GM12872 (cell line): ENCODE data around the gene MEOX1.

Experiments
- TF ChIP-seq, protein P1 (sequence below): IDR thresholded peaks from 3 replicates; pipeline ENCODE4 v1.5.1; 2011; ENCODE audit warnings: low read depth, mild to moderate bottlenecking, low read length, moderate library complexity; ENCODE audit not compliant: insufficient read depth

The MEOX1 gene

DNA sequence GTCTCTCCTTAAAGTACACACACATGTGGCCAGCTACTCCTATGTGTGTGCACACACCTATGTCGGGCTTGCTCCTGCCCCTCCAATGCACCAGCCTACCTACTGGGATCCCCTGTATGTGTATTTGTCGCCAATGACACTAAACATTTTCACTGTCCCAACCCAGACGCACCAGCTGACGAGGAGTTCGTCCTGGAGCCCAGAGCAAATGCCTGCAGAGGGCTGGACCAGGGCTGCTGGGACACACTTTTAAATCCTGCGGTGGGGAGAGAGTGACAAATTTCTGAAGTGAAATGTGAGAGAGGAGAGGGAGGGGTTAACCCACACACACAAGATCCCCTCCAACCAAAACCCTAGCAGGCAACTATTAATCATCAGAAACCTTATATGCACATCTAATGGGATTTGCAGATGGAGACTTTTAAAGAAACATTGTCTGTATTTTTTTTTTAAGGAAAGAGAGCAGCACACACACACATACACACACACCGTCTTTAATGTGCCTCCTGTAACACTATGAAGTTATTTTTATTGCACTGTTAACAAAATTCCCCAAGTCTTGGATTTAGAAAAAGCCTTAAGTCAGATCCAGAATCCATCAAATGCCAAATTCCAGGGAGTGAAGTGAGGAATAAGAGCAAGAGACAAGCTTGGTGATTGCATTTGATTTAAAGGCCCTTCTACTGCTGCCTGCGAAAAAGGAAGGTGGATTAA lies at the start of gene MEOX1:
MEOX1 (minus strand) TSS at position 224 of the 714 bp plus-strand sequence. CDS start 388 bp downstream, outside the sequence.
- TF ChIP-seq, protein P1, sequence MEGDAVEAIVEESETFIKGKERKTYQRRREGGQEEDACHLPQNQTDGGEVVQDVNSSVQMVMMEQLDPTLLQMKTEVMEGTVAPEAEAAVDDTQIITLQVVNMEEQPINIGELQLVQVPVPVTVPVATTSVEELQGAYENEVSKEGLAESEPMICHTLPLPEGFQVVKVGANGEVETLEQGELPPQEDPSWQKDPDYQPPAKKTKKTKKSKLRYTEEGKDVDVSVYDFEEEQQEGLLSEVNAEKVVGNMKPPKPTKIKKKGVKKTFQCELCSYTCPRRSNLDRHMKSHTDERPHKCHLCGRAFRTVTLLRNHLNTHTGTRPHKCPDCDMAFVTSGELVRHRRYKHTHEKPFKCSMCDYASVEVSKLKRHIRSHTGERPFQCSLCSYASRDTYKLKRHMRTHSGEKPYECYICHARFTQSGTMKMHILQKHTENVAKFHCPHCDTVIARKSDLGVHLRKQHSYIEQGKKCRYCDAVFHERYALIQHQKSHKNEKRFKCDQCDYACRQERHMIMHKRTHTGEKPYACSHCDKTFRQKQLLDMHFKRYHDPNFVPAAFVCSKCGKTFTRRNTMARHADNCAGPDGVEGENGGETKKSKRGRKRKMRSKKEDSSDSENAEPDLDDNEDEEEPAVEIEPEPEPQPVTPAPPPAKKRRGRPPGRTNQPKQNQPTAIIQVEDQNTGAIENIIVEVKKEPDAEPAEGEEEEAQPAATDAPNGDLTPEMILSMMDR: no peak

DNA sequence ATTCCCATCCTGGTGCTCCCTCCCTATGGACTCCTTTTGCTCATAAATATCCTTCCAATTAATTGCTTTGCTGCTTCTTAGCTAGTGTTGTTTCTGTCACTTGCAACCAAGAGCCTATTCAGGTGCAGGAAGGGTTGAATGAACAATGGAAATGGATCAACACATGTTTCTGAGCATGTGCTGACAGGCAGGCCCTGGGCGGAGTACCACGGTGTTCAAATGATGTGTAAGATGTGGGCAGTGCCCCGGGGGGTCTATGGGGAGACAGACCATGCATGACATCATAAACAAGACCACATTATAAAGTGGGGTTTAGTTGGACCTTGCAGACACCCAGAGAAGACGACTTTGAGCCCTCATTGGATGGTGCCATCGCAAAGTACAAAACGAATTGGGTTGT lies 48.4 kb upstream of the MEOX1 start:
- TF ChIP-seq, protein P1: no peak

DNA sequence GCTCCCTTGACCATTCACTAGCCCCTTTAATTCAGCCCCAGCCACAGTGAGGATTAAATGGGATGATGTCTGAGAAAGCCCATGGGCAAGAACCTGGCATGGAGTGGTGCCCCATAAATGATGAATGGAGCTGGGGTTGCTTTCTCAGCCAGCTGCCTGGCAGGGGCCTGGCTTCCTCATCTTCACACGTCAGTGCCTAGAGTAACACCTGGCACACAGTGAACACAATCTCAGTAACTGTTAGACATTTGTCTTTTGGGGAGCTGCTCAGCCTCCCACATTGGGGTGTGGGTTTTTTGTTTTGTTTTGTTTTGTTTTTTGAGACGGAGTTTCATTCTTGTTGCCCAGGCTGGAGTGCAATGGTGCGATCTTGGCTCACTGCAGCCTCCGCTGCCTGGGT lies 47.5 kb upstream of the MEOX1 start:
- TF ChIP-seq, protein P1: no peak

DNA sequence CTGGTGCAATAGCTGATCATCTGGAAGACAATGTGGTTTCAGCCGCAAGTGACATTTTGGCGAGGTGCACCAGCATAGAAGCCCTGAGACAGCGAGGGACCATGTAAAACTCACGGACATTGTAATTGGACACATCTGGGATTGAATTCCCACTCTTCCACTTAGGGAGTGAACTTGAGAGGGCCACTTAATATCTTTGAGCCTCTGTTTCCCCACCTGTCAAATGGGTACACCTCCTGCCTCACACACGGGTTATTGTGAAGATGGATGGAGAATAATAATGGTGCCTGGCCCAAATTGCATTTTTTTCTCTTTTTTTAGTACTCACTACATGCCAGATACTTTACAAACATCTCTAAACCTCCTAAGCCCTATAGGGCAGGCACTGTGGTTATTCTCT lies 45.5 kb upstream of the MEOX1 start:
- TF ChIP-seq, protein P1: no peak

DNA sequence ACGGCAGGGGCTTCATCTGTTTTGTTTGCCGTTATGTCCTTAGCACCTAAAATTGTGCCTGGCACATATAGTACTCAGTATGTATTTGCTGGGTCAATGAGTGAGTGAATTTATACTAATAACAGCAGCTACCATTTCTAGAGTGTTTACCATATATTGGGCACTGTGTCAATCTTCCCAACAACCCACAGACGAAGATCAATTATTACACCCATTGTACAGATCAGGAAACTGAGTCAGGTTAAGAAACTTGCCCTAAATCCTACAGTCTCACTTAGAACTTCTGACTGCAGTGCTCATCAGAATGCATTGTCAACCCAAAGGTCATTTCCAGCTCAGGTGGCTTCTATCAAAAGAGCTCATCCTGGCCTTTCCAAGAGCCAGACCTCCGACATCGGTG lies 44.5 kb upstream of the MEOX1 start:
- TF ChIP-seq, protein P1: no peak

DNA sequence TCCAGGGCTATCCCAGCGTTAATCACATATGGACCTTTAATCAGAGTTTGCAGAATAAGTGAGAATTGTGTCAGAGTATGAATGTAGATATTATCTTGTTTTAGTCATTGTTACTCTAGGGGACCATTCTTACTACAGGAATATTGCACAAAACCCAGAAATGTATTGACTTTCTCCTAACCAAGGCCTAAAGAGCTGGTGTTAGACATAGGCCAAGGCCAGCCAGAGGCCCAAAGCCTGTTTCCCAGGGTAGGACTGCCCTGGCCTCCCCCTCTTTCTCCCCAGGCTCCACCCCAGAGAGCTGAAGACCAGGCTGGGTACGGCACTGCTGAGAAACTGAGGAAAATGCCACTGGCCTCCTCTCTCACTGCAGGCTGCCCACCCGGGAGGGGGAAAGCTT lies 41.9 kb upstream of the MEOX1 start:
- TF ChIP-seq, protein P1: no peak

DNA sequence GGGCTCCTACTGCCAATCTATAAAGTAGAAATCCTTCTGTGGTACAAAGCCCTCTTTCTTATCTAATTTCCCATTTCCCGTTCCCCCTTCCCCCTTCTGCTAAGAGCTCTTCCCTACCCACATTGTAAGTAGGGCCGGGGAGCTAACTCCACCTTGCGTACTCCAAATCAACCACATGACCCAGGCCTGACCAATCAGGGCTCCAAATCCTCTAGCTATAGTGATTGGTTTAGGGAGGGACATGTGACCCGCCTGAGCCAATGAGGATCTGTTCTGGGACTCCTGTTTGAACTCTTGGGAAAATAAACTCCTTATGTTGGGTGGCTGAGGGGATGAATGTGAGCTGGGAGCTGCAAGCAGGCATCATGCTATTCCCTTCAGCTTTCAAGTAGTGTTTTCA lies 40.9 kb upstream of the MEOX1 start:
- TF ChIP-seq, protein P1: no peak
